ENCODE measurements around the gene DNAJB4. TPM values are rescaled to one million over a fixed set of nuclear protein-coding genes. Genes with fewer than 3 reads are reported as not detected.
"Not testable (repeated sequence)": the region's sequence is repeated elsewhere in the genome, so short reads cannot be mapped to it uniquely, and the experiment has no call there.

DNAJB4 gene
- 10 to 100 TPM; 10.5 to 15.9 TPM for total RNA-seq
- long read RNA-seq, transcript DNAJB4-201 (3 exons, 2,988 nt) = major isoform, 7 of 14 reads
- long read RNA-seq, partial matches to known transcripts = 2 of 14 reads
- long read RNA-seq, other reads (novel, unspliced or antisense) = 1 of 14 reads

GRCh38 chr1:78004719-78005447 lies at the start of gene DNAJB4:
Gene DNAJB4, plus strand, starts transcription at chr1:78004939. Its CDS starts 172 bp downstream, at chr1:78005111.
- ATAC-seq (peak; percentile 99), DNase-seq (peak; percentile 62 to 84)
- intact Hi-C loops (cut with DNase I, micrococcal nuclease) = loop anchor here in 1 of 2 donors (2.0 kb wide), 1 partner anchor 26 kb away; the partner anchor contains the start of gene FUBP1

- intact Hi-C loops (cut with DNase I, micrococcal nuclease) = no loop called here
- no peak for DNase-seq
- no peak for ATAC-seq
These were observed 49.0 kb upstream of the DNAJB4 start for GRCh38 chr1:77955709-77956108.

- DNase-seq (no peak), ATAC-seq (no peak)
- intact Hi-C loops (cut with DNase I, micrococcal nuclease) = no loop called here
These were observed 48.3 kb upstream of the DNAJB4 start for GRCh38 chr1:77956464-77956863.

- intact Hi-C loops (cut with DNase I, micrococcal nuclease) = no loop called here
- ATAC-seq (no peak), DNase-seq (no peak)
These were observed 46.3 kb upstream of the DNAJB4 start for GRCh38 chr1:77958391-77958790.

GRCh38 chr1:77958850-77959249 lies 45.9 kb upstream of the DNAJB4 start:
- intact Hi-C loops (cut with DNase I, micrococcal nuclease) = no loop called here
- DNase-seq (no peak), ATAC-seq (no peak)

- peak; percentile 75 for ATAC-seq
- no peak for DNase-seq
- intact Hi-C loops (cut with DNase I, micrococcal nuclease) = no loop called here
These were observed 43.3 kb upstream of the DNAJB4 start for GRCh38 chr1:77961392-77961791.

GRCh38 chr1:77966291-77966690 lies 38.4 kb upstream of the DNAJB4 start:
- DNase-seq = no peak
- ATAC-seq = no peak
- intact Hi-C loops (cut with DNase I, micrococcal nuclease) = no loop called here

GRCh38 chr1:77970192-77970591 lies 34.5 kb upstream of the DNAJB4 start:
- DNase-seq (no peak), ATAC-seq (no peak)
- intact Hi-C loops (cut with DNase I, micrococcal nuclease) = loop anchor here in 1 of 2 donors (10.0 kb wide), 1 partner anchor 145 kb away; no protein-coding TSS in a partner anchor

GRCh38 chr1:77972080-77972479 lies 32.7 kb upstream of the DNAJB4 start:
- ATAC-seq = no peak
- intact Hi-C loops (cut with DNase I, micrococcal nuclease) = loop anchor here in 1 of 2 donors (10.0 kb wide), 1 partner anchor 143 kb away; no protein-coding TSS in a partner anchor
- no peak for DNase-seq

GRCh38 chr1:77975386-77975785 lies 29.4 kb upstream of the DNAJB4 start:
- ATAC-seq (no peak), DNase-seq (no peak)
- intact Hi-C loops (cut with DNase I, micrococcal nuclease) = loop anchor here in 1 of 2 donors (10.0 kb wide), 1 partner anchor 139 kb away; no protein-coding TSS in a partner anchor

GRCh38 chr1:77975907-77976306 lies 28.8 kb upstream of the DNAJB4 start:
- ATAC-seq (no peak), DNase-seq (no peak)
- intact Hi-C loops (cut with DNase I, micrococcal nuclease) = loop anchor here in 1 of 2 donors (10.0 kb wide), 1 partner anchor 139 kb away; no protein-coding TSS in a partner anchor

- intact Hi-C loops (cut with DNase I, micrococcal nuclease) = loop anchor here in 1 of 2 donors (10.0 kb wide), 1 partner anchor 138 kb away; no protein-coding TSS in a partner anchor
- ATAC-seq = no peak
- no peak for DNase-seq
These were observed 28.2 kb upstream of the DNAJB4 start for GRCh38 chr1:77976433-77977076.

GRCh38 chr1:77977989-77978292 lies 26.8 kb upstream of the DNAJB4 start:
- intact Hi-C loops (cut with DNase I, micrococcal nuclease) = loop anchor here in 1 of 2 donors (2.0 to 10.0 kb wide), 2 partner anchors 27 to 137 kb away; partner anchors contain the start of gene DNAJB4
- DNase-seq (no peak), ATAC-seq (no peak)

- peak; percentile 65 to 88 for DNase-seq
- peak; percentile 79 for ATAC-seq
- intact Hi-C loops (cut with DNase I, micrococcal nuclease) = loop anchor here in 1 of 2 donors (2.0 to 10.0 kb wide), 2 partner anchors 26 to 136 kb away; partner anchors contain the start of gene DNAJB4
These were observed 26.3 kb upstream of the DNAJB4 start for GRCh38 chr1:77978293-77978968.

- intact Hi-C loops (cut with DNase I, micrococcal nuclease) = loop anchor here in 1 of 2 donors (2.0 to 10.0 kb wide), 2 partner anchors 26 to 136 kb away; partner anchors contain the start of gene DNAJB4
- ATAC-seq (peak; percentile 84), DNase-seq (peak; percentile 95 to 96)
These were observed 25.5 kb upstream of the DNAJB4 start, which contains the start of gene FUBP1 for GRCh38 chr1:77978969-77979876. Gene FUBP1, minus strand, starts transcription at chr1:77979072. Its CDS starts 68 bp downstream, at chr1:77979004.

- ATAC-seq; DNase-seq; intact Hi-C loops (cut with DNase I, micrococcal nuclease): not testable (repeated sequence)
These were observed 21.3 kb upstream of the DNAJB4 start for GRCh38 chr1:77983352-77983996.

GRCh38 chr1:77983997-77984355 lies 20.8 kb upstream of the DNAJB4 start:
- intact Hi-C loops (cut with DNase I, micrococcal nuclease) = no loop called here
- DNase-seq (no peak), ATAC-seq (no peak)
